ENCODE data around the gene STAB1. TPM values are rescaled to one million over a fixed set of nuclear protein-coding genes. Genes with fewer than 3 reads are reported as not detected.

STAB1 gene
- polyA plus RNA-seq, 1 donor (not counting 4 experiments of a cell fraction or from before 2014, with no cell fraction given) = not detected

GRCh38 chr3:52532517-52532837, 37.3 kb downstream of the STAB1 start:
- dilution Hi-C loops (cut with MboI; ENCODE audit: extremely low pct_ligation_motif_present, low sequenced_read_pairs) = no loop called here
- peaks cover 29% of the 10 kb centered on the region for H3K4me1 ChIP-seq (ENCODE audit: control insufficient read depth, extremely low read depth, insufficient read depth, low read length)
- H3K4me2 ChIP-seq (ENCODE audit: control insufficient read depth, extremely low read depth, insufficient read depth, low read depth, low read length) = peak overlapping the region; percentile 80
- FAIRE-seq = no peak
- H3K9ac ChIP-seq (ENCODE audit: control insufficient read depth, extremely low read depth, insufficient read depth, low read length) = peak overlapping the region; percentile 65
- H3K27ac ChIP-seq (ENCODE audit: control insufficient read depth, insufficient read depth, low read length) = no peak overlapping the region
- peaks cover 20% of the 10 kb centered on the region for H3K79me2 ChIP-seq (ENCODE audit: control insufficient read depth, insufficient read depth, low read length)
- TF ChIP-seq EZH2 (IDR thresholded peaks at IDR 0.05; ENCODE audit: low read length) (no peak), CTCF (optimal IDR thresholded peaks at IDR 0.05 in 1 of 3, IDR thresholded peaks at IDR 0.05 in 1 of 3, conservative IDR thresholded peaks at IDR 0.05 in 1 of 3; ENCODE audit: extremely low read depth in 1 of 3, insufficient read depth in 2 of 3, low read length in 3 of 3) (no peak)
- DNase-seq (ENCODE audit: low read depth, low spot score) = no peak
- peaks cover 5 to 15% of the 10 kb centered on the region in 2 experiments for H3K36me3 ChIP-seq (ENCODE audit: control insufficient read depth in 2 of 2, extremely low read depth in 1 of 2, insufficient read depth in 2 of 2, low read length in 2 of 2)
- no peak overlapping the region for H2AFZ ChIP-seq (ENCODE audit: control insufficient read depth, low read length)
- peak overlapping the region; percentile 58 to 65 (median 63) for H3K4me3 ChIP-seq (ENCODE audit: control insufficient read depth in 2 of 3, extremely low read depth in 1 of 3, insufficient read depth in 2 of 3, low read depth in 1 of 3, low read length in 3 of 3)
- no peaks in the 10 kb centered on the region for H4K20me1 ChIP-seq (ENCODE audit: control insufficient read depth, extremely low read depth, insufficient read depth, low read length)
- no peaks in the 10 kb centered on the region for H3K27me3 ChIP-seq (ENCODE audit: control insufficient read depth, extremely low read depth, insufficient read depth, low read length)
- no peaks in the 10 kb centered on the region for H3K9me1 ChIP-seq (ENCODE audit: control insufficient read depth, extremely low read depth, insufficient read depth, low read length)
- no peaks in the 10 kb centered on the region for H3K9me3 ChIP-seq (ENCODE audit: control insufficient read depth, low read depth, low read length)

DNA sequence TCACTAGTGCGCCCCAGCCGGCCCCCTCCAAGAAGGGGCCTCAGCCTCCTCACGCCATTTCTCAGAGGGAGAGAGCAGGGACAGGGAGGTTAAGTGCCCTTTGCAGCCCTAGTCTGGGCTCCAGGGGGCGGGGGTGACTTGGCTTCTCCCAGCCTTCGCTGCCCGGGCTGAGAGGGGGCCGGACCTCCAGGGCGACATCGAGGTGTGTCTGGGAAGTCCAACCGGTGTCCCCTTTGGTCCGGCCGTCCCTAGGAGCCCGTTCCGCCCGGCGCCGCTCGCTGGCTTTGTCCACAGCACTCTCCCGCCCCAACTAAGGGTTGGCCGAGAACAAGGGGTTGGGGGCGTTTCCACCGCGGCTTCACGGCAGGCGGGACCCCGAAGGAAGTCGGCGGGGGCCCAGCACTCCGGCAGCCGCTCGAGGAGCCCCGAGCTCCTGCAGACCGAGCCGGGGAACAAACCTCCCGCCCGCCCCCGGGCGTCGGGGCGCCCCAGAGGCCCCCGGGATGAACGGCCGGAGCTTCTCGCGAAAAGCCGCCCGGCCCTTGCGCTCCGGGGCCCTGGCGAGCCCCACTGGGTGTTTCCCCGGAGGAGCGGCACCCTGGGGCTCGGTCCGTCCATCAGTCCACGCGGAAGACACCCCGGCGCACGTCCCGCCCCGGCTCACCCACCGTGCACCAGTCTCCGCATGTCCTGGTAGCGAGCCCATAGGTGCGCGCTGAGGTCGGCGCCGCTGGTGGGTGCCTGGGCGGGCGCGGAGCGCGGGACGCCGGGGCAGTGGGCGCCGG, 37.9 kb downstream of the STAB1 start:
- no peaks in the 10 kb centered on the region for H3K9me3 ChIP-seq (ENCODE audit: control insufficient read depth, low read depth, low read length)
- dilution Hi-C loops (cut with MboI; ENCODE audit: extremely low pct_ligation_motif_present, low sequenced_read_pairs) = no loop called here
- peaks cover 2 to 10% of the 10 kb centered on the region in 2 experiments for H3K36me3 ChIP-seq (ENCODE audit: control insufficient read depth in 2 of 2, extremely low read depth in 1 of 2, insufficient read depth in 2 of 2, low read length in 2 of 2)
- TF ChIP-seq EZH2 (IDR thresholded peaks at IDR 0.05; ENCODE audit: low read length) (no peak), CTCF (optimal IDR thresholded peaks at IDR 0.05 in 1 of 3, IDR thresholded peaks at IDR 0.05 in 1 of 3, conservative IDR thresholded peaks at IDR 0.05 in 1 of 3; ENCODE audit: extremely low read depth in 1 of 3, insufficient read depth in 2 of 3, low read length in 3 of 3) (no peak)
- DNase-seq (ENCODE audit: low read depth, low spot score) (no peak), FAIRE-seq (no peak)
- H4K20me1 ChIP-seq (ENCODE audit: control insufficient read depth, extremely low read depth, insufficient read depth, low read length) = peaks cover 3% of the 10 kb centered on the region
- peak overlapping the region; percentile 58 to 65 (median 63) for H3K4me3 ChIP-seq (ENCODE audit: control insufficient read depth in 2 of 3, extremely low read depth in 1 of 3, insufficient read depth in 2 of 3, low read depth in 1 of 3, low read length in 3 of 3)
- H3K4me1 ChIP-seq (ENCODE audit: control insufficient read depth, extremely low read depth, insufficient read depth, low read length) = peaks cover 34% of the 10 kb centered on the region
- H3K9ac ChIP-seq (ENCODE audit: control insufficient read depth, extremely low read depth, insufficient read depth, low read length) = peak overlapping the region; percentile 65
- H2AFZ ChIP-seq (ENCODE audit: control insufficient read depth, low read length) = no peak overlapping the region
- H3K79me2 ChIP-seq (ENCODE audit: control insufficient read depth, insufficient read depth, low read length) = peaks cover 26% of the 10 kb centered on the region
- no peaks in the 10 kb centered on the region for H3K27me3 ChIP-seq (ENCODE audit: control insufficient read depth, extremely low read depth, insufficient read depth, low read length)
- peaks cover 2% of the 10 kb centered on the region for H3K9me1 ChIP-seq (ENCODE audit: control insufficient read depth, extremely low read depth, insufficient read depth, low read length)
- H3K27ac ChIP-seq (ENCODE audit: control insufficient read depth, insufficient read depth, low read length) = no peak overlapping the region
- H3K4me2 ChIP-seq (ENCODE audit: control insufficient read depth, extremely low read depth, insufficient read depth, low read depth, low read length) = peak overlapping the region; percentile 80
